ENCODE measurements around the gene ASTN2.

ASTN2 gene

DNA sequence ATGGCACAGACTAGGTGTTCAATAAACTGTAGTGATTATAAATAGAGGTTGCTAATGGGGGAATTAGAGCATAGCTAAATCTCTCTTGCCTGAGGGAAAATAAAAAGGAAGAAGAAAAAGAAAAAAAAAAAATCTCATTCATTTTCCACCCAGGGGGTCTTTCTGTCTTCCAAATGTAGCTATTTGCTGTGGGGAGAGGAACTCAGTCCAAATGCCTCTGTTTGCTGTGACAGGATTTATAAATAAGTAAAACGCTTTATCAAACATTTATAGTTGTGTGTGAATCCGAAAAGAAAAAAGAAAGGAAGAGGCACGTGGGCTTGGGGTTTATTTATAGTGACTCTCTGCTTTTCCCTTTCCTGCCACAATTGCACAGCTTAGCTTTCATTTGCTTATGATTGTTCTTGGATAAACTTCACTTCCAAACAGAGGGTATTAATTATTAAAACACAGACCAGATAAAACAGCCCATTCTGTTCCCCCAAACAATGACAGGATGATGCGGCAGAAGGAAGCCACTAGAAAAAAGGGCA is 245.7 kb downstream of the ASTN2 start:
- DNase-seq (no peak), ATAC-seq (no peak)

DNA sequence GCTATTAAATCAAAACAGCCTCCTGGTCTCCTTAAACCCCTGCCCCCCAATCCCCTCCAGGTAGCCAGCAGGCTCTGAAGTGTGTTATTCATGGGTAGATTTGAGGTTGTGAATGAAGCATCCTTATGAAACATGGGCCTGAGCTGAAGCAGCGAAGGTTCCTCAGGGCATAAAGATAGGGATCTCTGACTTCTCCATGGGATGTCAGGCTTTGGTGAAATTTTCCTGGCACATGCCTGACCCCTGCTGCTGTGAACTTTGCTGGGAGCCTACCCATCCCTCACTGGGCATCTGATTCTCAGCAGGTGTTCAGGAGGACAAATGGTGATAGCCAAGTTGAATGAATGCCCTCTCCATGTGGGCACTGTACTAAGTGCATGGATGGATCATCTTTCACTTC is 250.3 kb downstream of the ASTN2 start:
- no peak for DNase-seq
- ATAC-seq = no peak

DNA sequence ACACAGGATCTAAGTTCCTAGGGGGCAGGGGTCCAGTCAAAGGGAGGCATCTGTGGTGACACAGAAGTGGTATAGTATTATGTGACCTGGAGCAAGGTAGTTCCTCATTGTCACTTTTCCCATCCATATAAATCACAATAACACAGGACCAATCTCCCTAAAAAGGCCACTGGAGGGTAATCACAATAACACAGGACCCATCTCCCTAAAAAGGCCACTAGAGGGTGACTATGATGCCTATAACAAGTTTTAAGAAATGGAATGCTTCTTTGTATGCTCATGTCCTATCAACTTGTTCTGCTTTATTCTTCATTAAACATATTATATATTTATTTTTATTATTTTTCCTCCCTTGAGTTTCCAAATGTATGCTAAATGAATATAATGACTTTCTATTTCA is 254.6 kb downstream of the ASTN2 start:
- DNase-seq (no peak), ATAC-seq (no peak)

DNA sequence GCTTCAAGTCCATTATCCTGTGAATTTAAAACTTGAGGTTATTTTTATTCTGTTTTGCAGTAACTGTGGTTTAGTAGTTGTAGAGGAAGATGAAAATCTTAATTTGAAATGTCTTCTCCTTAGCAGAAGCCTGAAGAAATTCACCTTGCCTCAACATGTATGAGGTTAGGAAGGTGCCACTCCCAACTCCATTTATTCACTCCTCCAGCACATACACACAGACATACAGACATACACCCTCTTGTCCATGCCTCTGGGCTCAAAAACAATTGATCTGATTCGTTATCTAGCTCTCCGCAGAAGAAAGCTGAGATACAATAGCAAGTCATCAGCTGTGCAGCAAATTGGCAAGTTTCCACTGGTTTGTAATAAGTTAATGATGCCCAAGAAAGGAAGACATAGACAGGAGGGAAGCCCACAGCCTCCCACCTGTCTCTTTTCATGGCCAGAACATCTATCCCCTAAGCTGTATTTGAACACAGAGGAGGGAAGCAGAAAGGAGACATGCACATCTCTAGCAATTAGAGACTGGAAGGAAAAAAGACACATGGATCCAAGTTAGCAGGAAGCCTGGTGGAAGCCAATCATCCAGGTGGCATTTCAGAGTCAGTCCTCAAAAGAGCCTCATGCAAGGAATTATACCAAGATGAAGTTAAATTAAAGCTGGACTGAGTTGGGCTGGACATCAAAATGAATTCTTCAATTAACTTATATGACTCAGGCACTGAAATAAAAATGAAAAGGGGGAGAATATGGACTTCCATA is 257.9 kb downstream of the ASTN2 start:
- no peak for ATAC-seq
- DNase-seq = no peak

DNA sequence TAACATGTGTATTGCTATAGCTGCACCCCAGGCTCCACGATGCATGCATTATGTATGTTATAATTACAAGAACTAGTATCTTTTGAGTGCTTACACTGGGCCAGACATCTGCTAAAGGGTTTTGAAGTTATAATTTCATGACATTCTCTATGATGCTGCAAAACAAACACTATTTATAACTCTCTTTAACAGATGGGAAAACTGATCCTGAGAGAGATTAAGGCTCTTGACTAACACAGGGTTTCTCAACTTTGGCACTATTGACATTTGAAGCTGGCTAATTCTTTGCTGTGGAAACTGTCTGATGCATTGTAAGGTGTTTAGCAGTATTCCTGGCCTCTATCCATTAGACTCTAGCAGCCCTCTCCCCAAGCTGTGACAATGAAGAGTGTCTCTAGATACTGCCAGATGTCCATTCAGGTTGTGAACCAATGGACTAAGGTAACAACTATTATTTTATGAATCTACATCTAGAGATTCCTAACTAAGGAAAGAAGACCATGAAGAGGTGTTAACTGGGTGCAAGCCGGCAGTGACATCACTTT is 258.6 kb downstream of the ASTN2 start:
- no peak for DNase-seq
- ATAC-seq = no peak

DNA sequence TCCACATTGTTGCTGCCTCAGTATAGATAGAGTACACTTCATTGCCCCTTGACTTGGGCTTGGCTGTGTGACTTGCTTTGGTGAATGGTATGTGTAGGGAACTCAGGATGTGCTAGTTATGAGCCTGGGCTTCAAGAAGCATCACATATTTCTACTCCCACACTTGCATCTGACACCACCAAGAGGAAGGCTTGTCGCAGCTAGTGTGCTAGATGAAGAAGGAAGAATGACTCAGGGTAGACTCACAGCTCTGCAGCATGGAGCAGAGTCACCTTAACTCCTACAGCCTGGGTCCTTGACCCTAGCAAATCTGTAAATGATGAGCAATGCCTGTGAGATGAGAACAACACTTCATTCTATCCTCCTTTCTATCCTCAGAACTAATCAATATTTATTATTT is 261.8 kb downstream of the ASTN2 start:
- no peak for ATAC-seq

DNA sequence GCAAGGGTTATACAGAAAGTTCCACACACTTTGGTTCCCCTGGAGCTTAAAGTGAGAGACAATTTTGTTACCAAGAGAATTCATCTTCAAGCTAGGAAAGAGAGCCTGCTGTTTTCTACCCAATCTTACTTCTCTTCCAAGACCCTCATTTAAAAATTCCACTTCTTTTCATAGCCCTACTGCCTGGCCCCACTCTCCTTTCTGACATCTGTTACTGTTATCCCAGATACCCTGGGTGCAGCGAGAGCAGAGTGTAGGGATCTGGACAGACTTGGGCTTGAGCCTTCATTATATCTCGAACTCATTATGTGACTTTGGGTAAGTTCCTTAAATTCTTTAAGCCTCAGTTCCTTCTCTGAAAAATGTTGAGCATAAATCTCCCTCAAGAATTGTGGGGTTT is 263.1 kb downstream of the ASTN2 start:
- no peak for ATAC-seq
- DNase-seq = no peak

More for the DNA sequence above, 261.8 kb downstream of the ASTN2 start:
- DNase-seq = no peak

DNA sequence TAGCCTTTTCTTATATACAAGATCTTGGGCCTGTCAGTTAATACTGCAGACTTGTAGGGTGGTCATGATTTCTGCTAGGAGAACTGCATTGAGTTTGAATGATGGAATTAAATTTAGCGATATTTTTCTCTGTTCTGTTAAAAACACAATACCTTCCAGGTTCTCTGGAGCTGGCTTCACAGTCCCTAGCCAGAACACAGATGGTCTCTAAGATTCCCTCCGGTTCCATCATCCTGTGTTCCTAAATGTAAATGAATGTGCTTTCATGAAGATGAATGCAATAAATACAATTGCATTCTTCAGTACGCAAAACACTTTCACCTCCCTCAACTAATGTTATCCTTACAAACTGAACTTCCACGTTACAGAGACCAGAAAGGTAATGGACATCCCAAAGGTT is 264.9 kb downstream of the ASTN2 start:
- DNase-seq (no peak), ATAC-seq (no peak)

DNA sequence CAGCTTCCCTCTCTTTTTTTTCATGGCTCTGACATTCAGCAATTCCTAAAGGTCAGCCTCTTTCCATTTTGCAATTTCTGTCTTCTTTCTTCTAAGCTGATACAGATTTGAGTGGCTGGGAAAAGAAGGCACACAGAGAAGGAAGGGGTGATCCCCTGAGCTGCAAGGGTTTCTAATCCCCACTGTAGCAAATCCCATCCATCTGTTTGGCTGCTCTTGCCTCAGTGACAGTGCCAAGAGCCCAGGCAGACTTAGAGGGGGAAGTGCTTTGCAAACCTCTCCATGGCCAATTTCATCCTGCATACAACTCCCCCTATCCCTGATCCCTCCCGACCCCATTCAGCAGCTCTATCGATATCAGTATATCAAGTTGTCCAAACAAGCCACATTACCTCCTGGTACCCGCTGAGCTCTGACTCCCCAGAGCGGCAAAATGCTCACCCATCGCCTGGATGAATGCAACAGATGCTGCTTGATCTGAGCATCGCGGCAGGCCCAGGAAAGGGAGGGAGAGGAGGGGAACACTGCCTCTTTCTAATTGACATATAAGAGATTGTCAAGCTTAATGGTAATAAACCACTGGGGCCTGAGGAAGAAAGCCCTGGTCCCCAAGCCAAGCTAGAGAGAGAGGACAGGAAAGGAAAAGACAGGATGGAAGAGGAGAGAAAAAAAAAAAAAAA is 268.9 kb downstream of the ASTN2 start:
- no peak for DNase-seq
- ATAC-seq = no peak

DNA sequence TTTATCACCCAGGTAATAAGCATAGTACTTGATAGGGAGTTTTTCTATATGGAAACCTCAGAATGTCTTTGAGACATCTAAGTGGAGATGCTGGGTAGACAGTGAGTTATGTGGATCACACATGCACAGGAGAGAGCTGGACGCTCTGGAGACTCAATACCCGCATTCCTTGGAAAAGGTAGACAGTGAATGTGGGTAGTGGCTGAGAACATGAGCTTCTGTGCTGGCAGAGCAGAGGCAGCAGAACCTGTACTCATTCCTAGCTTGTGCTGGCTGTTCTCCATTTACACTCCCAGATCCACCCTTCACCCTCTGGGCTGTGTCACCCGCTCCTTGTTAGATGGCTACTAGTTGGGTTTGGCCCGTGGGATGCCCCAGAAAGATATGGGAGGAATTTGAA is 269.8 kb downstream of the ASTN2 start:
- no peak for DNase-seq
- ATAC-seq = no peak

DNA sequence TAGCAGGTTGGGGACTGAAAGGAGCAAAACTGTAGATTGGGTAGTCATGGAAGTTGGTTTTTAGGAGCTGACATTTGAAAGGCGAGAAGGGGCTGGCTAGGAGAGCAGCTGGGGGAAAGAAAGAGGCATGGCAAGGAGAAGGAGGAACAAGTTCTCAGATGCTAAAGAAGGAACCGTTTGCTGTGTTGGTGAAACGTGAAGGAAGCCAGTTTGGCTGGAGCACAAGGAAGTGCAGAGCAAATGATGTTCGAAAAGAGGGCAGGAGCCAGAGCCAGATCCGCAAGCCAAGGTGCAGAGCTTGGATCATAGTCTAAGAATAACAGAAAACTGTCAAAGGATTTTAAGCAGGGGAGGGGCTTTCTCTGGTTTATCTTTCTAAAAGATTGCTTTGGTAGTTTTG is 276.6 kb downstream of the ASTN2 start:
- ATAC-seq = no peak
- DNase-seq = no peak

DNA sequence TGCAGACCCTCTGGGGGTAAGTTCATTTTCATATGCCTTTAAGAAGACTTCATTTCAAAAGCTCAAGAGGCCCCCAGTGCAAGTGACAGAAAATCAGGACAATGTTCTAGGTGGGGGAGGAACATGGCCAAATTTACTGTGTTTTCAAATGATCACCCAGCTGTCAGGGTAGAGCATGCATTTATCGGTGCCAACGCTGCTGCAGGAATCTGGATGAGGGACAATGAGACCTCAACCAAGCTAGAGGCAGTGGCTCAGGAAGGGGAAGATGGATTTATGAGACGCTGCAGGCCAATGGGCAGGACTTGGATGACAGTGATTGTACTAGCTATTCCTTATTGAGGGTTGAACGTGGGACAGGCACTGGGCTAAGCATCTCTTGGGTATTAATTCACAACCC is 278.4 kb downstream of the ASTN2 start:
- no peak for DNase-seq
- no peak for ATAC-seq

DNA sequence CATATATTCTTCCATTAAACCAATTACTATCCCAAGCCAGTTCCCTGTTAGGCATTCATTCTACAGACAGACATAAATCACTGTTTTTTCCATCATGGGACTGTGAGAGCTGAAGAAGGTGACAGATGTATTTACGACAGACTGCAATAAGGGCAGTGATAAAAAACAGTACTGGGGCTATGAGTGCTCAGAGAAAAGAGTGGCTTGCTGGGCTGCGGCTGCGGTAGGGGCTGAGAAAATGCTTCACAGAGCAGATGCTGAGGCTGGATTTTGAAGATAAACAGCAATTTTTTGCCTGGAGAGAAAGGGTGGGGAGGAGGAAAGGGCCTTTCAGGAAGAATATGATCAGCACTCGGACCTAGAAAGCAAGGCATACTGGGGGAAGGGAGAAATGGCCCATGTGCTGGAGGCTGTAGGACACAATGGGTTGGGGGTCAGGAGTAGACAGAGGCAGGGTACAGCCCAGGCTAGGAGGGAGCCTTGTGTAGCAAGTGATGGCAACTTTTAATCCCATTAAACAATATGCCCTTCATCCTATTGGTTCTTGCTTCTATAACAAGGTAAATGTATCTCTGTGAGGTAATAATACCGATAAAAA is 279.3 kb downstream of the ASTN2 start:
- no peak for ATAC-seq
- no peak for DNase-seq

DNA sequence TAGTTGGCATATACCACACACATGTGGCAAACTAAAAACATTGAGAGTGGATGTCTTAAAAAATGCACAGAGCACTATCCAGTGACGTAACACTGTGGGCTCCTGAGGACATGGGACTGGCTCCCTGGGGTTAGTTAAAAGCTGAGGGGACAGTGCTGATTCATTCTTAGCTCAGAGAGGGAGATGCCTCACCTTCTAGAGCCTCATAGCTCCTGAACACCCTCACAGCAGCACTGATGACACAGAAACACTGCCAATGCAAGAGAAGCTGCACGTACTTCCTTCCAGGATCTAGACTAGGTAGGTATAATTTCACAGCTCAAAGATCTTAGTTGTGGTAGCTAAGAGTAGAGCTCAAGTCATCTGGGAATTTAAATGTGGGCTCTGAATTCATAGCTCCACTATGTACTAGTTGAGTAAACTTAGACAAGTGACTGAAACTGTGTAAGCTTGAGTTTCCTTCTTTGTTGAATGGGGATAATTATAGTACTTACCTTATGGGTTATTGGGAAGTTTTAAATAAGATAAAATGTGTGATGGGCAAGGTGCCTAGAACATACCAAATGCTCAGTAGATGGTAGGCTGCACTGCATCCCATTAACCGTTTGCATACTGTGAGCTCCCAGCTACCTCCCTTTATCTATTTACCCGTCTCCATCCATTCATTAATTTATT is 279.9 kb downstream of the ASTN2 start:
- no peak for DNase-seq
- ATAC-seq = no peak

DNA sequence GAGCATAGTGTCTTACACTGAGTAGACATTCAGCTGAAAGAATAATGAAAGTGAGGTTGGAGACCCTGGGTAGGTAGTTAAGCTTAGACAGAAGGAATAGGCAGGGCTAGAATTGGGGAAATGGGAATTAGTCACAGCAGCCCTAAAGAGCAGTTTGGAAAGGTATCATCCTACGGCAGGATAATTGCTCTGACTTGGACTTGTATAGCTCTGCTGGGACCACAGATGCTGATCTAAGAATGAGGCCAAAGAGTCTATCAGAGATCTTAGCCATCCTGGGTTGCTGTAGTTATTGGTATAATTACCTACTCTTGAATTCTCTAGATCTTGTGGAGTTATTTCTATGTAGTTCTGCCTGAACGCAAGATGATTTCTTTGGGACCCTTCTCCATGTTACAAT is 288.0 kb downstream of the ASTN2 start:
- no peak for ATAC-seq
- DNase-seq = no peak

DNA sequence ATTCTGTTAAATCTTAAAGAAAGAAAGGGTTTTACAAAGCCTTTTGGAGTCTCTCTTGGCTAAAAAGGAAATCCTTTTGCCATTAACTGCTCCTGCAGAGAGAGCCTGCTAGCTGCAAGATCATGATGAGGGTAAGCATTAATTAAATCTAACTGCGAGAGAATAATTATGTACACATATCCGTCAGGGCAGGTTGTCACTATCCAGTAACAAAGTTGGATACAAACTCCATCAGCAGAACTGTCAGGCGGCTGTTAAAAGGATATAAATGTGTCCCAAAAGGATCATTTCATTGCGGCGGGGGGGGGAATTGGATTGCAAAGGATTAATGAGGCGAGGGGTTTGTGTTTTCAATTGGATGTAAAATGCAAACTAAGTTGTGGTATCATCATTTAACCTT is 289.3 kb downstream of the ASTN2 start:
- DNase-seq = no peak
- ATAC-seq = no peak

DNA sequence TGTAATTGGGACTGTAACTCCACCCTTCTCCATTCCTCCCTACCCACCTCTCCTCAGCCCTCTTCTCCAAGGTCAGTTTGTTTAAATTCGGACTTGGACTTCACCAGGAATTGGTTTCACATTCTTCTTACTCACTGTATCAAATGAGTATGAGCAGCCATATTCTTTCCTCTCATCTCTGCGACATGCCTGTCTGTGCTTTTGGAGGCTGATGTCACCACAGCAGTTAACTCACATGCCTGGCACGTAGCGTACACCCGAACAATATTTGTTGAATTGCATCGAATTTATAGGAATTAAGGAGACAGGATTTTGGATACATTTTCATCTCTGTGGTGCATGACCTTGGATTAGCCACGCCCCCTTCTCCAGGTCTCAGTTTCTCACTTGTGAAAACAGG is 291.1 kb downstream of the ASTN2 start:
- DNase-seq = no peak
- ATAC-seq = no peak

DNA sequence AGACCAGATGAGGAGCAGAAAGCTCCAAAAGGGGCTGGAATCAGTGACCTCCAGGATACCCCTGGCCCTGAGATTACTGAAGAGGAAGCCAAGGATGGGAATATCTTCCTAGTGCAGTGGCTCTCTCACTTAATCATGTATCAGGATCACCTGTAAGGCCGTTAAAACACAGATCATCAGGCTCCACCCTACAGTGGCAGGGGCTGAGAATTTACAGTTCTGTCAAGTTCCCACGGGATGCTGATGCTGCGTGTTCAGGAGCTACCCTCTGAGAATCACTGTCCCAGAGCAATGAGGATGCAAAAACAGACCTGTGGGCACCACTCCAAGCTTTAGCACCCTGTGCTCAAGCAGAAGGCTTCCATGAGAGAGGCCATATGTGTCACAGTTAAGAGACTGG is 291.9 kb downstream of the ASTN2 start:
- ATAC-seq (no peak), DNase-seq (no peak)

DNA sequence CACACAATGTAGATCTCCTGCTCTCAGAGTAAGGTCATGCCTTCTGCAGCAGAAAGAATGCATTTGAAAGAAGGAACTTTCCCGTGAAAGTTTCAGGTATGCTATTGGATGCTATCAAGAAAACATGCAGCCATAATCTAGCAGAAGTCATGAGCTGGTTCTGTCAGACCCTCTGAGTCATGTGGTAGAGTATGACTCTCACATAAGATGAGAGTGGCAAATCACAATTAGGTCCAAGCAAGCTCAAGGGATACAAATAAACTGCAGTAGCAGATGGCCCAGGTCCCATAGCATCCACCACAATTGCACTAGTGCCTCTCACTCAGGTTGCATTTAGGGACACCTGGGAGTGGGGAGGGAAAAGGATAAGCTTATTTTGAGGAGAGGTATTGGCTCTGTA is 292.8 kb downstream of the ASTN2 start:
- DNase-seq (no peak), ATAC-seq (no peak)

DNA sequence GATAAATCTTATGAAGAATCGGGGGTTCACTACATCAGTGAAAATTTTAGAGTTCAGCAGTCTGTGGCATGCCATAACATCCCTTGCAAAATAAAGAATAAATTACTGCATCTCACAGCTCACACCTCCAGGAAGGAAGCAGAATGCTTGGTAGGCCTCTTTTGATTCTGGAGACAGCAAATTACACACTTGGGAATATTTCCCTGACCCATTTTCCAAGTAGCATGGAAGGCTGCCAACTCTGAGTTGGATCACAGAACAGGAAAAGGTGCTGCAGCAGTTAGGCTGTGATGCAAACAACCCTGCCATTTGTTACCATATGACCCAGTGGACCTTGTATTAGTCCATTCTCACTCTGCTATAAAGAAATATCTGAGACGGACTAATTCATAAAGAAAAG is 293.5 kb downstream of the ASTN2 start:
- ATAC-seq (no peak), DNase-seq (no peak)

DNA sequence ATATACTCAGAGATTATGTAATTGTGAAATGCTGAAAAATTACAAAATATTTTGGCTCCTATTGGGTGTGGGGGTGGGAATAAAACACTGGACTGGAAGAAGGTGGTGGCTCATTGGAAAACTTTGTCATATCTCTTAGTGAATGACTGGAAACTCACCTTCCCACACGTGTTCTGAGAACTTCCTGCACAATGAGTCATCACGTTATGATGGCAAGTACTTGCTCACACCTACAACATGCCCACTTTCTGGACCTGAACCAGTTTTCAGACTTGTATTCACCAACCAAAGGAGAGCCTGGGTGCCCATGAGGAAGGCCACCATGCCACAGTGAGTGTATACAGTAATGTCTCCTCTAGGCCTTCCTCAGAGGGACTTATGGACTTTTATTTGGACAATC is 294.8 kb downstream of the ASTN2 start:
- DNase-seq = no peak
- ATAC-seq = no peak

DNA sequence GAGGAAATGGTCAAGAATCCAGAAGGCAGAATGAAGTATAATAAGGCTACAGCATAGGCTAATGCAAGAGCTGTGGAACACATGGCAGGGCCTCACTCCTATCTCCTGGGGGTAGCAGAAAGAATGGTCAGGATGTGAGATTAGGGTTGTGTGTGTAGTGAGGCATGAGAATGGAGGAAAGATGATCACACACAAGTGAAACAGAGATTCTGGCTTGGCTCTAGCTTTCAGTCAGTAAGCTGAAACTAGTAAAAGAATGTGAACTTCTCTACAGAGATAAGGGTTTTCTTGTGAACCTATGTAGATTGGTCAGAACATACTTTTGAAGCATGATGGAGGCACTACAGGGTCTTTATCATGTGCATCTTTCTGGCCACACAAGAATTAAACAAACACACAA is 298.8 kb downstream of the ASTN2 start:
- ATAC-seq = no peak
- DNase-seq = no peak

DNA sequence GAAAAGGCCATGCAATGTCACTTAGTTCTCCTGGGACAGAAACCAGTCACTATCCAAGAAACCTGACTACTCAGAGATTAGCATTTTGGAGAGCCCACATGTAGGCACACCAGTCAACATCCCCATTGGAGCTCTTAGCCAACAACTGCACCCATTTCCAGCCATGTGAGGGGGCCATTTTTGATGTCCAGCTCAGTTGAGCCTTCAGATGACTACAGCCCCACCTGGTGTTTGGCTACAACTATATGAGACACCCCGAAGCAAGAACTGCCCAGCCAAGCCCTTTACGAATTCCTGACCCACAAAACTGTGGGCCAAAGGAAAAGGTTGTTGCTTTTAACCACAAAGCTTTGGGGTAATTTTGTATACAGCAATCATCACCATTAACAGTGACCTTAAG is 300.1 kb downstream of the ASTN2 start:
- ATAC-seq (no peak), DNase-seq (no peak)

Data from stimulated activated naive CD8-positive, alpha-beta T cell treated with anti-CD3 and anti-CD28 coated beads, Interleukin-15, Interleukin-2, amounts not matched to agents 100 U/mL and 50 U/mL, for 24 hours (primary cell).